ENCODE data around the gene TRIM38.
A peak's percentile ranks its signal among the peaks of the same experiment; 100 is the strongest.
"Not testable (repeated sequence)": the region's sequence is repeated elsewhere in the genome, so short reads cannot be mapped to it uniquely, and the experiment has no call there.

Gene TRIM38
- 26.2 to 128 (median 84.0) reads per million in 17 experiments for total RNA-seq

DNA sequence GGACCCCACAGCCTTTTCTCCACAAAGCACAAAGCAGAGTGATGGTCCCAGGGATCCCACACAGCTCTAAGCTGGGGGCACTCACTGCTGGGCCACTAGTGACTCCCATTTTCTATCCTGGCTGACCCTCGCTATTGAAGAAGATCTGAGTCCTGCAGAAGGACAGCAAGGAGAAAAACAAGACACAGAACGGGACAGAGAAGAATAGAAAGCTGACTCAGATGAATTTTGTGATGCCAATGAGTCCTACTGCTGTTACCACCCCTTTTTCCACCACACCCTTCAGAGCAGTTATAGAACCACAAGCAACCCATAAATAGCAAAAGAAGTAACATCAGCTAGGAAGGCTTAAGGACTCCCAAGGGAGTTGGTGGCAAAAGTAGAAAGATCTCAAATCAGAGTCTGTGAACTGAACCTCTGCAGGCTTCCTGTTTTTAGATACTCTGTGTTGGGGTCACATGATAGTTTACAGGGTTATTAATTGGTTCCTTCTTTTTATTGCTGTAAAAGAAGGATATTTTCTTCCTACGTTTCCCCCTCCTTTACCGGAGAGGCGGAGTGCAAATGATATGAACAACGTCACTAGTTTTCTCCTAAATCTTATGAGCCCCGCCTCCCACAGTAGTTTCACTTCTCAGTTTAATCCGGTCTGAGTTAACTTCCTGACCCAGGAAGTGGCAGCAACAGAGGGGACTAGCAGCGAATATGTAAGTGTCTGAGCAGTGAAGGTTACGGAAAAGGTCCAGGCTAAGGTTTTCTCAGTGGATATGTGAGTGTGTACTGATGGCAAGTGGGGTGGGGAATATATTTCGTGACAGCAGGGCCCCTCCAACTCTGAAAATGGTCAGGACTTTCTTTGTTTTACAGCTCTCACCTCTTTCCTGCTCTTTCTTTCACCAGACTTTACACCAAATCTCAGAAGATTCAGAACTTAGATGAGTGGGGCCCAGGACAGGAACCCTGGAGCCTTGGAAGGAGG lies at the start of gene TRIM38:
TSS of gene TRIM38 (plus strand) at position 654 of the 979 bp plus-strand sequence. CDS start 3,721 bp downstream, outside the sequence.
- DNase-seq: peak; percentile 91 to 99 (median 96)

GRCh38 chr6:25913741-25914140 lies 48.9 kb upstream of the TRIM38 start:
- no peak for DNase-seq

DNA sequence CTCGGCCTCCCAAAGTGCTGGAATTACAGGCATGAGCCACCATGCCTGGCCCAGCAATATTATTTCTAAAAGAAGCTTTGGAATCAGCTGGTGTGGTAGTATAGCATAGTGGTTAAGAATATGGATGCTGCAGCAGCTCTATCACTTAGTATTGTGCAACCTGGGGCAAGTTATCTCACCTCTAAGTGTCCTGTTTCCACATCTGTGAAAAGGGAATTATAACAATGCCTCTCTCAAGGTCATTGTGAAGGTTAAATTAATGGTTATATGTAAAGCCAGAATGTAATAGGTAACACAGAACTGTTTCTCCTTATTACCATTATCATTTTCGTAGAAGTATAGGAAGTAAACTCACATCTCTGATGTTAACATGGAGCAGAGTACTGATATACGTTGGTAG lies 46.3 kb upstream of the TRIM38 start:
- DNase-seq: no peak

DNA sequence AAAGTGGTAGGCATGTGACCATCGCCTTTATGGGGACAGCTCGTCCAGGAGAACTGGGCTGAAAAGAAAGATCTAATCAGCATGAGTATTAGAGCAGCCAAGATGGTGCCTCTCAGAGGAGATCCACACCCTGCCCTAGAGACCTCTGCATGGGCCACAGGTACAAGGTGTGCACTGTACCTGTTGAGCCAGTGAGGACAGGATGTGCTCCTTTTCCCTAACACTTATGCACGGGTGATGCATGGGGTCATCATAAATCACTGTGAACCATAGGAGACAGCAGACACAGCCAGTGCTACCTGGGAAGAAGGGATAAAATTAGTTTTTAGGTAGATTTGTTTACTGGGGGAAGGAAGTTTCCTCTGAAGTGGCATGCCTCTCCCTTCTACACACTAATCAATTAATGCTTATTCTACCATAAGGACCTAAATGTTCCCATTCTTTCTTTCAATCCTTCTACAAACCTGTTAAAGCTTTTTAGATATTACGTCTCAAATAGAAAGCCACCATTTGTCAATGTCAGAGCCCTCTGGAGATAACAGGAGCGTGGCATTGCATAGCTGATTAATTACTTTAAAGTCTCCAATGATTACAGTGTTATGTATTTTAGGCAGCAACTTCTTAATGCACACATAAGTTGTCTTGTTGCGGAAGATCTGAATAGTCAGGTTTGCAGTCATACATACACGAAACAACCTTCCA lies 45.7 kb upstream of the TRIM38 start:
- no peak for DNase-seq

- DNase-seq: no peak
These were observed 44.4 kb upstream of the TRIM38 start for GRCh38 chr6:25918083-25918683.

DNA sequence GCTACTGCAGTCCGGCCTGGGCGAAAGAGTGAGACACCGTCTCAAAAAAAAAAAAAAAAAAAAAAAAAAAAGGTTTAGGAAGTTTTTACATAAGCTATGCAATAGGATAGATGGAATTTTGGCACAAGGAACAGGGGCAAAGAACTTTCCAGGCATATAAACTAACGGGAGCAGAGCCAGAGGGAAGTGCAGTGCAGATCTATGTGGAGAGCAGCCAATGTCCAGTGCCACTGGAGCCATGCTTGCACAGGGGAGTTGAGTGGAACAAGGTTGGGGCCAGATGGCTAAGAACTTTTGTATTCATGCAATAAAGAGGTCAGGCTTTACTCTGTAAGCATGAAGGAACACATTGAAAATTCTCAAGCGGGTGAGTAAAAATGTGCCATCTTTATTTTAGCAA lies 42.9 kb upstream of the TRIM38 start:
- DNase-seq: no peak

DNA sequence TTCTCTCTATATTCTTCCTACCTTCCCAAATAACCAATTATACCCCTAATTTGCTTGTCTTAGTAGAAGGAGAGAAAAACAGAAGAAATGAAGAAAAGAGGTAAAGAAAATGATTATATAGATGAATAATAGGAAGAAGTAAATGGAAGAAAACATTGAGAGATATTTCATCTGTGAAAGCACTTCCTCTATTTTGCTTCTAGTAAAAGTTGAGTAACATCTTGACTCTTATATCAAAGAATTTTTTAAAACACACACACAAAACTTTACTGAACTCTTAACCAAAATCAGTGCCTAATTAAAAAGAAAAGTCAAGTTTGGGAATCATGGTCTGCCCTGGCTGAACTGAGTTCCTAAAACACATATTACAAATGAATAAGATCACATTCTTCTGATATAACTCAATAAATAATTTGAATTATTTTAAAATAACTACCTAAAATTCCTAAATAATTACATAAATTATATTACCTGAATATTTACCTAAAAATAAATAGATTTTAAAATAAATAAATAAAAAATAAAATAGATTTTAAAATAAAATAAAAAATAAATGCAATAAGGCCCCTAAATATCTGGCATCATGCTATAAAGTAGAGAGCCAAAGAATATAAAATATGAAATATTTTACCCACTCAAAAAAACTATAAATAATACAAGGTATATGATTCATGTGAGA lies 40.9 kb upstream of the TRIM38 start:
- DNase-seq: peak in 2 of 4 experiments; percentile 29 to 41

DNA sequence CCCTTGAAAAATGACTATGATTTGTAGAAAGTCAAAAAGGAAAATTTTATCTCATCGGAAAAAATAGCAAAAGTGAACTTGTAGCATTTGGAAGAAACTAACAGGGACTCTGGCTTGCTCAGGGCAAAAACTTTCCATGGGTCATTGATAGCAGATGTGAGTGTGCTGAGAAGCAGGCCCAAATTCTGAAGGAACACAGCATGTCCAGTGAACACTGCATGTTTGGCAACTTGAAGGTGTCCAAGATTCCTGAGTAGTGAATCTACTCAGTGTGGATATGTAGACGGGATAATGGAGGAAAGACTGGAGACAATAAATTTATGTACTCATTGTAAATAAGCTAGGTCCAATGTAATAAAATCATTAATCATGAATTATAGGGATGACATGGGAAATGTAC lies 40.3 kb upstream of the TRIM38 start:
- DNase-seq: no peak

DNA sequence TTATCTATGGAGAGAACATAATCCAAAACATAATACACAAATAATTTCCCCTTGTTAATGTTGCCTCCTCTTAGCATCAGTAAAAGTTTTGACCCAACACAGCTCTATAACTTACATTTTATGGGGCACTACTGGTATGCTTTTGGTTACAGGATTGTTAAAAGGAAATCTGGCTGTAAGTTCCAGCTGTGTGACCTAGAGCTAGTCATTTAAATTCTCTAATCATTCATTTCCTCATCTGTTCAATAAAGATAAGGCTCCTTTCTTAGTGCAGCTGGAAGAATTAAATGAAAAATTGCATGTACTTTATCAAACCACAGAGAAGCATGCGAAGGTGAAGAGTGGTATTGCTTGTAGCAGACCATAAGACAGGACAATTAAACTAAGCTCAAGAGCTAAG lies 36.7 kb upstream of the TRIM38 start:
- DNase-seq: no peak

- peak in 2 of 4 experiments; percentile 50 to 55 for DNase-seq
These were observed 35.4 kb upstream of the TRIM38 start for GRCh38 chr6:25927178-25927577.

GRCh38 chr6:25927756-25928216 lies 34.8 kb upstream of the TRIM38 start:
- peak in 3 of 4 experiments; percentile 7 to 32 (median 8) for DNase-seq

DNA sequence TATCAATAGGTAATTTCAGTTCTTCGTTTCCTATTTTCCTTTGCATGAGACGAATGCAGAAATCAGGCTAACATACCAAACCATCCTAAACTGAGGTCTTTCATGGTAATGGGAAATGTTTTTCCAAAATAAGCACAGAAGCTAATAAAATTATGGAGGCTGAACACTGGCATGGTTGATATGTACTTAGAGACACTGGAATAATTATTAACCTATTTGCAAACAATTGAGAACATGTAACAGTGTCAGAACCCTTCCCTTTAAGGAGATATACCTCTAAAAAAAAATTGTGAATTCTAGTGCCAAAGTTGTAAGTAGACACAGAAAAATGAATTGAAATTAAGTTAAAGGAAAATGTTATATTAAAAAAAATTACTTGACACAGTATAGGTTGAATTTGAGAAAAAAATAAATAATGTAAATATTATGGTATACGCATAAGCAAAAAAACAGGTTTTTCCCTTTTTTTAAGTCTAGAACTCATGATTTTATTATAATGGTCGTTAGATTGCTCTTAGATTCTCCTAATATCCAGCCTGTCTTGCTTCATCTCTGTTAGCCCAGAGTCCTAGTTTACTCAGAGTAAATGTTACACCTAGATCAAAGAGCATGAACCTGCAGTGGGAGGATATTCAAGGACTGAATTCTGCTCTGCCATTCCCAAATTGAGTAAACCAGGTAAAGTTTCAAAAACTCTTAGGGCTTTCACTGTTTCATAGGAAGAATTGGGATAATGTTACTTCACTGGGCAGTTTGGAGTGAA lies 33.9 kb upstream of the TRIM38 start:
- DNase-seq: no peak

DNA sequence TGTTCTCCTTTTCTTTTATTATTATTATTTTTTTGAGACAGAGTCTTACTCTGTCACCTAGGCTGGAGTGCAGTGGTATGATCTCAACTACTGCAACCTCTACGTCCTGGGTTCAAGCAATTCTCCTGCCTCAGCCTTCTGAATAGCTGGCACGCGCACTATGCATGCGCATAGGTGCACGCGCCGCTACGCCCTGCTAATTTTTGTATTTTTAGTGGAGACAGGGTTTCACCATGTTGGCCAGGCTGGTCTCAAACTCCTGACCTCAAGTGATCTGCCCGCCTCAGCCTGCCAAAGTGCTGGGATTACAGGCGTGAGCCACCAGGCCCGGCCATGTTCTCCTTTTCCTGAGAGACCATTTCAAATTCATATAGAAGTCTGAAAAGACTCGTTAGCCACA lies 32.8 kb upstream of the TRIM38 start:
- DNase-seq: not testable (repeated sequence)

DNA sequence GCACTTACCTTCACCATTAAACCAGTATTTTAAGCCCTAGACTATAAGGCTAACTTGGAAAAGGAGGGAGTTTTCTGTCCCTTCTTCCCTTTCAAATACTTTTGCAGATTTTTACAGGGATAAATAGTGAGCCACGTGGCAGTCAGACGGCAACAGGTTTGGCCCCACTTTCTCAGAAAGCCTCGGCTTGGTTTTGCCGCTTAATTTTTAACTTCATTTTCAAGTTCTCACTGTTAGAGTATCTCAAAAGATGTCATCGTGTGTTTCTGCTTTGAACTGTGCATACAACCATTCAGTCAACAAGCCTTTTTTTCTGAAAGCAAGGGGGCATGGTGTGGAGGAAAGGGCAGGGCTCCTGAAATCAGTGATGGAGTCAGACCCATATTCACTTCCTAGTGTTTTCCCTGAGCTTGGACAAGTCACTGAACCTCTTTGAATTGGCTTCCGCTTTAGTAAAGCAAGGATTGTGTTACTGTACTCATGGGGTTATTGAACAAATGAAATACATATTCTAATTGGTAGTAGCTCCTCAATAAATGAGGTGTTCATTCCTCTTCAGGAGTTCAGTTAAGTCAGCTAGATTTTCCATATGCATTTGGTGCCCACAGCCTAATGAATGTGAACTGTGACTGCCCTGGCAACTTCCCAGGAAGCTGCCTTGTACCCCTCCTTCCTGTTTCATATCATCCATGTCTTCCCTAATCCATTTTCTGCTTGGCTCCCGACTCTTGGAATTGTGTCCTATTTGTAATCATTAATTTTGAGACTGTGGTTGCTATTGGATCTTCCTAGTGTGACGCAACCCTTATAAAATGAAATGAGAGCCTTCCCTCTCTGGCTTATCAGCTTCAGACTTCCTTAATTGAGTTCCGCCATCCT lies 31.8 kb upstream of the TRIM38 start, which contains the start of gene SLC17A2:
TSS of gene SLC17A2 (minus strand) at position 160 of the 879 bp plus-strand sequence. CDS start 4,895 bp downstream, outside the sequence.
- DNase-seq: peak in 3 of 4 experiments; percentile 3 to 33 (median 16)

GRCh38 chr6:25931411-25931709 lies 31.2 kb upstream of the TRIM38 start:
- no peak for DNase-seq

DNA sequence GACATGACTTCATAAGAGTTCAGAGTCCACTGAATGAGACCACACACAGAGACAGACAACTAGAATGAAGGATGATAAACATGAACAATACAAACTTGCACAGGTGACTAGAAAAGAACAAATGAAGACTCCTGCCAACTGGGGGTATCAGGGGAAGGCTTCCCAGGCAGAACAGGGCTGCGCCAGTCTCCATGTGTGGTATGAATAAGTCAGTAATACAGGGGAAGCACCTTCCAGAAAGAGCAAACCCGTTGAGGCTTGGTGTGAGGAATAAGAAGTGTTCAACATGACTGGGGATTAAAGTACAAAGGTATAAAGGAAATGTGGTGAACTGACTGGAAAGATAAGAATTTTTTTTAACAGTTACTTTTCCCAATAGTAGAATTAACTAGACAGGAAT lies 28.4 kb upstream of the TRIM38 start:
- DNase-seq: no peak

- DNase-seq: no peak
These were observed 27.8 kb upstream of the TRIM38 start for GRCh38 chr6:25934735-25935313.

DNA sequence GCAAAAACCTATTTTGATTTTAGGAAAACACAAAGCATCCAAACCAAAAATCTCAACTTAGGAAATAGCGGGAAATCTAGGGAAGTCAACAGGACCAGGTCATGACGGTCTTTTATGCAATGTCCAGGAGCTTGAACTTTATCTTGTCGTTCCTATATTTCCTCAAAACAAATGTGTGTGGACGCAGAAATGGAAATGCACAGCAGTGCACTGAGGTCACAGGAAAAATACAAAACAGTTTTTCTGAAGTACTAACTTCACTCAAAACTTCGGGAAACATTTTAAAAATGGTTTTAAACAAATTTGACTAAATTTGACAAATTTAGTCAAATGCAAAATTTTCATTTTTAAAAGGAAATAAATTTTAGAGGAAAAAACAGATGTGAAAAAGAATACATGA lies 26.6 kb upstream of the TRIM38 start:
- DNase-seq: no peak

GRCh38 chr6:25939593-25939992 lies 23.0 kb upstream of the TRIM38 start:
- no peak for DNase-seq

GRCh38 chr6:25942561-25943147 lies 19.9 kb upstream of the TRIM38 start:
- peak; percentile 30 to 69 (median 62) for DNase-seq

Data from suppressor macrophage (primary cell).